Endothelial cell (in vitro differentiated cells): Measurements from ENCODE around the gene VPS13D. TPM values are rescaled to one million over a fixed set of nuclear protein-coding genes. Genes with fewer than 3 reads are reported as not detected.
A peak's percentile ranks its signal among the peaks of the same experiment; 100 is the strongest.

ENCODE experiments used
- DNase-seq: peaks from one replicate; pipeline ENCODE4 v3.0.0; 2021; ENCODE audit warnings: low spot score
- H3K27ac Mint-ChIP-seq: one replicate; pipeline ENCODE4 v1.8.0; 2021; ENCODE audit warnings: mixed read lengths, inconsistent platforms; ENCODE audit not compliant: unreplicated experiment
- H3K27me3 Mint-ChIP-seq: one replicate; pipeline ENCODE4 v1.8.0; 2021; ENCODE audit warnings: mild to moderate bottlenecking, moderate library complexity, mixed read lengths, inconsistent platforms; ENCODE audit not compliant: unreplicated experiment
- H3K36me3 Mint-ChIP-seq: one replicate; pipeline ENCODE4 v1.8.0; 2021; ENCODE audit warnings: mild to moderate bottlenecking, low read depth, mixed read lengths, inconsistent platforms; ENCODE audit not compliant: unreplicated experiment
- H3K4me1 Mint-ChIP-seq: one replicate; pipeline ENCODE4 v1.8.0; 2021; ENCODE audit warnings: mild to moderate bottlenecking, mixed read lengths, inconsistent platforms; ENCODE audit not compliant: unreplicated experiment
- H3K4me3 Mint-ChIP-seq: one replicate; pipeline ENCODE4 v1.8.0; 2021; ENCODE audit warnings: mild to moderate bottlenecking, mixed read lengths, inconsistent platforms; ENCODE audit not compliant: unreplicated experiment
- H3K9me3 Mint-ChIP-seq: one replicate; pipeline ENCODE4 v1.8.0; 2021; ENCODE audit warnings: mixed read lengths, inconsistent platforms; ENCODE audit not compliant: unreplicated experiment
- CTCF ChIP-seq: fragments of 200-600 bp; sonication (generic); IDR thresholded peaks from one replicate; pipeline ENCODE4 v1.5.0; 2021; ENCODE audit warnings: antibody characterized with exemption; ENCODE audit not compliant: unreplicated experiment
- total RNA-seq: library from RNA; stranded (reverse); fragmentation: NEBNext Ultra II Directional; extraction: Animal tissue kit (Norgen Biotek cat#: 25700); gene quantifications from one replicate; pipeline ENCODE4 v1.2.1, GENCODE V29; 2021; ENCODE audit not compliant: unreplicated experiment

VPS13D gene
- total RNA-seq, 1 donor from 2014 or later: 37.8 TPM

- Mint-ChIP-seq H3K4me1 (peaks cover 59% of the 10 kb centered on the region), H3K27me3 (peaks cover 5% of the 10 kb centered on the region), H3K9me3 (no peaks in the 10 kb centered on the region), H3K4me3 (peak overlapping the region; percentile 47), H3K36me3 (peaks cover 33% of the 10 kb centered on the region), H3K27ac (no peak overlapping the region)
- DNase-seq: no peak
- no peak for TF ChIP-seq CTCF
These were observed 208.6 kb downstream of the VPS13D start for GRCh38 chr1:12438349-12438924.

DNA sequence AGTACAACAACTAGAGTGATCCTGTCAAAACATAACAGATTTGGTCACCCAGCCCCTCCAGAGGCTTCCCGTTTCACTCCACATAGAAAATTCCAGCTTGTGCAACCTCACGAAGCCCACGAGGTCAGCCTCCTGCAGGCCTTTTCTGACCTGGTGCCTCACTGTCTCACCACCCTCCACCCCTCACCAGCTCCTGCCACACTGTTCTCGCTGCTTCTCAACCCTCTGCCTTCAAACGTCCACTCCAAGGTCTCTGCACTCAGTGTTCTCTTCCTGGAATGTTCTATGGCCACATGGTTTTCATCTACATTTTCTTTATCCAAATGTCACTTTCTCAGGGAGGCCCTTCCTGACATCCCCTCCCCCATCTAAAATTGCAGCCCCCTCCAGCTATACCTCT, 209.2 kb downstream of the VPS13D start:
- H3K4me3 Mint-ChIP-seq: no peak overlapping the region
- peaks cover 53% of the 10 kb centered on the region for H3K4me1 Mint-ChIP-seq
- no peak for TF ChIP-seq CTCF
- peaks cover 33% of the 10 kb centered on the region for H3K36me3 Mint-ChIP-seq
- no peak for DNase-seq
- peaks cover 5% of the 10 kb centered on the region for H3K27me3 Mint-ChIP-seq
- no peak overlapping the region for H3K27ac Mint-ChIP-seq
- no peaks in the 10 kb centered on the region for H3K9me3 Mint-ChIP-seq

DNA sequence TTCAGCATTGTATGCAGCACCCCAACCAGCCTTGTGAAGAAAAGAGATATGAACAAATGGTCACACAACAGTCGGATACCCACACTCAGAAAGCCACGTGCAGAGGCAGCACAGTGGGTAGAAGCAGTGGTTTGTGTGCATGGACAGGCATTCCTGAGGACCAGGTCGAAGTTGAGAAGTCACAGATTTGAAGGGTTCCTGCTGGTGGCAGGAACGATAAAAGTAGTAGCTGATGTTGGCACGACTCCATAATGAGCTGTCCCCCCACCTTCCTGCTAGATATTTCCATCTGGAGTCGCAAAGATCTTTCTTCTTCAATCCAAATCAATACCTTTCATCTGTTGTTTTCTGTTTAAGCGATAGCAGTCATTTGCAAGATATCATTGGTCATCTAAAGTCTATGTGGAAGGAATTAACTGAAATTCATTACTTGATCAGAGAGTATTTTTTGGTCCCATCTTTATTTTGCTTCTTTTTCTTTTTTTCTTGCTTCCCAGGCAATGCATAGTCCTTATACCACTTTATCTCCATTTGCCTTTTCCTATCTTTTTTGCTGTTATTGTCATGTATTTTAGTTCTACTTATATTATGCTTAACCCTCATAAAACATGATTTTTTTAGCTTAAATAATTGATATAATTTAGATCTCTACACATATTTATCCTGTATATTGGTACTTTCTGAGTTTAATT, 211.7 kb downstream of the VPS13D start:
- H3K27ac Mint-ChIP-seq: no peak overlapping the region
- no peak for TF ChIP-seq CTCF
- H3K27me3 Mint-ChIP-seq: peaks cover 2% of the 10 kb centered on the region
- no peak overlapping the region for H3K4me3 Mint-ChIP-seq
- DNase-seq: no peak
- H3K4me1 Mint-ChIP-seq: peaks cover 30% of the 10 kb centered on the region
- H3K9me3 Mint-ChIP-seq: no peaks in the 10 kb centered on the region
- peaks cover 28% of the 10 kb centered on the region for H3K36me3 Mint-ChIP-seq

DNA sequence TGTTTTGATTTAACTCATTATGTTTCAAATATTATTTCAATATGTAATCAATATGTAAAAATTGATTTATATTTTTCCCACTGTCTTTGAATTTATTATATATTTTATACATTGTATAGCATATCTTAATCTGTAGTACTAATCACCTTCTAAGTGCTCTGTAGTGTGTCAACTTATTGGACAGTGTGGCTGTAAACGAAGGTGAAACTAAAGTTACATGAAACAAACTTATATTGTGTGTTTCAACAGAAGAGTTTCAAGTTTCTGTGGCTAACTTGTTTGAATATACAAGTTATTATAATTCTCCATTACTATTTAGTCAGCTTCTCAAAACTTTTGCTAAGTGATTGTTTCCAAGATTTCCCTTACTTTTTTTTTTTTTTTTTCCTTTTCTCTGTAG, 212.4 kb downstream of the VPS13D start:
- no peak overlapping the region for H3K4me3 Mint-ChIP-seq

More for the DNA sequence above, 212.4 kb downstream of the VPS13D start:
- Mint-ChIP-seq H3K36me3 (peaks cover 28% of the 10 kb centered on the region), H3K9me3 (no peaks in the 10 kb centered on the region), H3K27ac (no peak overlapping the region), H3K4me1 (peaks cover 23% of the 10 kb centered on the region), H3K27me3 (peaks cover 2% of the 10 kb centered on the region)
- DNase-seq: no peak
- no peak for TF ChIP-seq CTCF
